Activated CD4-positive, alpha-beta T cell treated with anti-CD3 and anti-CD28 coated beads, Interleukin-2, amount 50 U/mL, for 16 hours (primary cell): ENCODE measurements around the gene LRIT1.

Experiments
- DNase-seq: peaks from one replicate; pipeline ENCODE4 v3.0.0-alpha.2; 2020

LRIT1 gene

GRCh38 chr10:84254552-84255478 is 13.5 kb upstream of the LRIT1 start:
- no peak for DNase-seq

DNA sequence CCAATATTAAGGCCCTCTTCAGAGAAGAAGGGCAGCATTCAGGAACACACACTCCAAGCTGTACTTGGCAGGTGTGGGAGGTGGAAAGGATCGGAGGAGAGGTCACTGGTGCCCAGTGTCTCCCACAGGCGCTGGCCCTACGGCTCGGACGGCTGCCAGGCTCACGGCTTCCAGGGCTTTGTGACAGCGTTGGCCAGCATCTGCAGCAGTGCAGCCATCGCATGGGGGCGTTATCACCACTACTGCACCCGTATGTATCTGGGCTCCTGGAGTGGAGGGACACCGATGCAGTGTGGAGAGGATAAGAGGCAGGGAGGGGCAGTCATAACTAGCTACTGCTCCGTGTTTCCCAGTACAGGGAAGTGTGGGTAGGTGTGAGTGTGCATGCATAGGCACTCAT is 7.4 kb upstream of the LRIT1 start:
- no peak for DNase-seq

DNA sequence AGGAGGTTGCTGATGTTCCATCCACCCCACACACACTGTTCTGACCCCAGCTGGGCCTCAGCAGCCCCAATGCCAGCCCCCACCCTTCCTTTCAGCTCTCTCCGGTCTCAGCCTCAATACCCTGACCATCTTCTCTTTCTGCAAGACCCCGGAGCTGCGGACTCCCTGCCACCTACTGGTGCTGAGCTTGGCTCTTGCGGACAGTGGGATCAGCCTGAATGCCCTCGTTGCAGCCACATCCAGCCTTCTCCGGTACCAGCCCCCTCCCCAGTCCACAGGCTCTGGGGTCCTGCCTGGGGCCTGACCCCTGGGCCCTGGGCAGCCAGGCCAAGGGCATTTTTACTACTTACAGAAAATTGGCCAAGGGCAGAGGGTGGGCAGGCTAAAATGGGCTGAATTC is 6.2 kb upstream of the LRIT1 start:
- DNase-seq: no peak

GRCh38 chr10:84244651-84245270 is 3.4 kb upstream of the LRIT1 start, which contains the start of gene RGR:
TSS of gene RGR (plus strand) at chr10:84245053. CDS start at chr10:84245091, 38 bp downstream.
- no peak for DNase-seq

DNA sequence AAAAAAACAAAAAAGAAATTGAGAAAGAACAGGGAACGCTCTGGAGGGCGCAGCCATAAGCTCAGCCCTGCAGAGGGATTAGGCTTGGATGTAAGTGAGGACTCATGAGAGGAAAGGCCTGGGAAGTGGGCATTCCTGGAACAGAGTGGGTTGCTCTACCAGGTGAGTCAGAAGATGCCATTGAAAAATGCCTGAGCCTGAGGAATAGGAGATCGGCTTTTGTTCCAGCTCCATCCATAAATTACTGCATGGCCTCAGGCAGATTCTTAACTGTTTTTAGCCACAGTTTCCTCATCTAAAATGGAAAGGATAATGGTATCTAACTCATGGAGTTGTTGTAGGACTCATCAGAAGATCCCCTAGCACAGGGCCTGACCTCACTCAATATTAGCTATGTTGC is 2.4 kb upstream of the LRIT1 start:
- no peak for DNase-seq

GRCh38 chr10:84238909-84239308 is 2.4 kb downstream of the LRIT1 start:
- DNase-seq: no peak

DNA sequence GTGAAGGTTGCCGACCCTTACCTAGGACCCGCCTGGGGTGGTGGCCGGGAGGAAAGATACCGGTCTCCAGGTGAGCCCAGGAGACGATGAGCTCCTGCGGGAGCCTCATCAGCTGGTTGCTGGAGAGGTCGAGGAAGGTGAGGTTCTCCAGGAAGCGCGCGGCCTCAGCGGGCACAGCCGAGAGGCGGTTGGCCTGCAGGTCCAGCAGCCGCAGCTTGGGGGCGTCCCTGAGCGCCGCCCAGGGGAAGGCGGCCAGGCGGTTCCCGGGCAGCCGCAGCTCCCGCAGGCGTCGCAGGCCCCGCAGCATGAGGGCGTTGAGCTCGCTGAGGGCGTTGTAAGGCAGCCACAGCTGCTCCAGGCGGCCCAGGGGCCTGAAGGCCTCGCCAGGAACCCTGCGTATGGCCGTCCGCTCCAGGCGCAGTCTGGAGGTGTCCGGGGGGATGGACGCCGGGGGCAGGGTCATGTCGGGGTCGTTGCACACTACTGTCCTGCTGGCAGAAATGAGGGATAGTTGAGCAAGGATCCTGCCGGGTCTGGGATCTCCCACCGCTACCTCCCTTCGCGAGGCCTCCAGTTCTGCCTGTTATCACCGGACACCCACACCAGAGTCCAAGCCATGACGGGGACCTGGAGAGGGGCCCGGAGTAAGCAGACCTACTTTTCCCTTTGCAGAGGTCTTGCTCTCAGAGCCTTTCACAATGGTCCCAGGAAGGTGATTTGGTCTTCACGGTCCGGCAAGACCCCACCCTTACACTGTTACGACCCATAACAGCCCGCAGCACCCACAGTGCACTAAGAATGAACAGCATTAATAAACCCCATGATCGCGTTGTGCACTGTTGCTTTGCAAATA is 3.9 kb downstream of the LRIT1 start:
- peak; percentile 6 for DNase-seq

GRCh38 chr10:84236807-84237198 is 4.5 kb downstream of the LRIT1 start:
- no peak for DNase-seq

DNA sequence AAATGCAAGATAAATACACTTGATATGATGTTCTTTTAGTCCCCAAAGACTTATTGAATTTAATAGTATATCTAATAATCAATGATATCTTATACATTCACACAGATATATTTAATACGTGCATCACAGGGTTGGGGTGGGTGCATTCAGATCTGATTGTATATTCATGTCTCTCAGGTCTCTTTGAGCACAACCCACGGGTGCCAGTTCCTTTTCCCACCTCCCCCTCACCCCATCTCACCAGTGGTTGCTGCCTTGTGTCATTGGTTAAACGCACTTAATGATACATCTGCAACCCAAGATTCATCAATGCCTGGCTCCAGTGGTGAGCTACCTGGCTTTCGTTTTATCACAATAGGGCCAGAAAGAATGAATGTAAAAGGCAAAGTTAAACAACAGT is 6.2 kb downstream of the LRIT1 start:
- no peak for DNase-seq

- DNase-seq: no peak
Observed at GRCh38 chr10:84234479-84234878, 6.9 kb downstream of the LRIT1 start.

GRCh38 chr10:84233940-84234339 is 7.4 kb downstream of the LRIT1 start:
- DNase-seq: no peak

DNA sequence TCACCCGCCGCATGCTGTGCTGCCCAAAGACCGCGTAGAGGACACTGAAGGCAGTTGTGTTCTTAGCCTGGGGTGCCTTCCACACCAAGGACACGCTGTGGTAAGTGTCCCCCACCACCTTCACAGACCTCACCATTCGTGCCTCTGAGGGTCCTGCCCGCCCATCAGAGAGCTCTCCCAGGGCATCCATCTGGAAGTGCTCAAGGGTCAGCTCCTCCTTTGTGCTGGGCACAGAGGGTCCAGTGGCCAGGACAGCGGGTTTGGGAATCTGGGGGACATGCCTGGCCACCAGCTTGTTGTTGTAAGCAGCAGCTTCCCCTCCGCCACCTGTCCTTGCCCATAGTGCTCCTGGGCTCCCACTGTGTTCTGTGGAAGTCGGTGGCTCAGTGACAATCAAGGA is 9.0 kb downstream of the LRIT1 start:
- no peak for DNase-seq

DNA sequence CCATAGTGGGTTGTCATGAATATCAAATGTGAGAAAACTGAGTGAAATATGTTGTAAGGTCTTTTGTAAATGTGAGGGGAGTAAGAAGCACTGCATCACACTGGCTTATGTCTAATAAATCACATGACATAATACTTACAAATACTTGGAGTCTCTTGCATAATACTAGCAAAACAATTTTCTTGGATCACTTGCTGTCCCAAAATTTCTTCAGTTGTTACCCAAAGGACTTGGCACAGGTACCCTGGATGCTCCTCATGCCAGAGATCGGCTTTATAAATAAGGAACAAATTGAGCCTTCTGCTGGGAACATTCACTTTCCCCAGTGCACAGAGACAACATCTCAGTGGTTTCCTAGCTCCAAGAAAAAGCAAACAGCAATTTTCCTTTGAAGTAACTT is 11.0 kb downstream of the LRIT1 start:
- no peak for DNase-seq

DNA sequence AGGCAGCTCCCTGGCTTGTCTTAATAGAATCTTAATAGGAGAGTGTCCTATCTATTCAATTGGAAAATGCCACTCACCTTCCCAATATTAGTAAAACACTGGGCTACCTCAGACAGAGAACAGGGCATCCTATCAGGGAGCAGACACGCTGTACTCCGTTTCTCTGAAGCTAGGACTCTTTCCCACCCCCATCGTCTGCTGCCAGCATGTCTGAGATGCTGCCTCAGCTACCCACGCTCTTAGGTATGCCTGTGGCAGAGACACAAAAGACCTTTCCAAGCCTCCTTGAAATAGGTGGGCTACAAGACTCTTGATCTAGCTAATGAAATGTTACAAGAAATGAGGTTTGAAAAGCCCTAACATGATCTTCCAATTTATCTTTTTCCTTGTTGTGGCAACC is 13.5 kb downstream of the LRIT1 start:
- DNase-seq: no peak

- DNase-seq: no peak
Observed at GRCh38 chr10:84226616-84227015, 14.7 kb downstream of the LRIT1 start.

DNA sequence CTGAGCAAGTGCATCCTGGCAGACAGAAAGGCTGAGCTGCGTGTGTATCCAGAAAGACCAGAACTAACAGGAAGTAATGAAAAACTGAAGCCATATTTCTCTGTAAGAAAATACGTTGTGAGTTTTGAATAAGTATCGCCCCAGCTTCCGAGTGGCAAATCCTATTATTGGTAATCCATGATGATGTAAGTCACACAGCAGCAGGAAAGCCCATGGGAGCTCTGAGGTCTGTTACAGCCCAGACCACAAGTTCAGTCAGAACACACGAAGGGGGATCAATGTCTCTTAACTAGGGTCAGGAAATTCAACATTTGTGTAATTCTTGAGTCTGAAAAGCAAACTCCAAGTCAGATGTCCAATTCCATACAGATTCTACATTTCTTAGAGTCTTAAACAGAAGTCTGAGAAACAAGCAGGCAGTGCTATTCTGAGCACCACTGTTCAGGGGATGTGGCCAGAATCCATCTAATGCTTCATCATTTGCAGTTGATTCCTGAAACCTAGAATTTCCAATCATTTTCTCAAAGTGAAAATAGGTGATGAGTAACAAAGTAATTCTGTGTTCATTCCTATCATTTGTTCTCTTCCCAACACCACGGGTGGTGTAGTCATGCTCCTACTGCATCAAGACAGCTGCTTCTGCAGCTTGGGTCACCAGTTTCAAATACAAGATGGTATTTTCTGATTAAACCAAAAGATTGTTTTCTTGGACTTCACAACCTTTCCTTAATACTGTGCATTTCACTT is 15.7 kb downstream of the LRIT1 start, which contains the start of gene LRIT2:
Gene LRIT2 (minus strand): TSS at position 118 of the 747 bp plus-strand sequence. CDS start 24 bp downstream, at position 94.
- no peak for DNase-seq

DNA sequence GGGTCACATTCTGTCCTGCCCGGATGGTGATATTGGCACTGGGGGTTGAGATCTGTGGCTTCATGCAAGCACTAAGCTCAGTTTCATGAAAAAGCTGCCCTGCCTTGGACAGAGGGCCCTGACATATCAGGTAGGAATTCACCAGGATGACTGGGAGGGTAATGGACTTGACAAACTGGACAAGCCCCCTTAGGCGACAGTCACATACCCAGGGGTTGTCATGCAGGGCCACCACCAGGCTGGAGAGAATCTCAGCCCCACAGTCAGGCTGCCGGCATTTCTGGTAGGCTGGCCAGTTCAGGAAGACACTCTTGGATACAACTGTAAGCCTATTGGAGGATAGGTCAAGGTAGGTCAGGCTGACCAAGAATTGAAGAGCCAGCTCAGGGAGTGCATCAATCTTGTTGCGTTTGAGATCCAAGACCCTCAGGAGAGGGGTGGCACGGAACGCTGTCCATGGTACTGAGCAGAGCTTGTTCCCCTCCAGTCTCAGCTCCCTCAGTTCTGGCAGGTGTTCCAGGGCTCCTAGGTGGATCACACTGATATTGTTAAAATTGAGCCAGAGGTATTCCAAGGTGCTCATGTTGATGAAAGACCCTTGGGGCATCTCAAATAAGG is 16.8 kb downstream of the LRIT1 start:
- DNase-seq: no peak

GRCh38 chr10:84221916-84222315 is 19.4 kb downstream of the LRIT1 start:
- DNase-seq: no peak

- no peak for DNase-seq
Observed at GRCh38 chr10:84217746-84218145, 23.6 kb downstream of the LRIT1 start.

GRCh38 chr10:84216834-84217233 is 24.5 kb downstream of the LRIT1 start:
- no peak for DNase-seq

GRCh38 chr10:84214612-84215235 is 26.6 kb downstream of the LRIT1 start:
- DNase-seq: peak; percentile 55
